ENCODE results near the gene TMEM131L.

The TMEM131L gene

GRCh38 chr4:153553155-153553818 is 87.1 kb downstream of the TMEM131L start:
- peaks cover 90% of the 10 kb centered on the region for H4K20me1 ChIP-seq (ENCODE audit: insufficient read depth, low read length)
- peaks cover 90% of the 10 kb centered on the region for H3K79me2 ChIP-seq (ENCODE audit: low read length)
- TF ChIP-seq CTCF (IDR thresholded peaks at IDR 0.05; ENCODE audit: low read depth, low read length): no peak
- no peak for TF ChIP-seq EZH2phosphoT487 (IDR thresholded peaks at IDR 0.05; ENCODE audit: low read depth)
- H3K27ac ChIP-seq (ENCODE audit: low read length): no peak overlapping the region
- H3K9me3 ChIP-seq (ENCODE audit: insufficient read depth, low read length): no peaks in the 10 kb centered on the region
- H3K27me3 ChIP-seq (ENCODE audit: low read depth, low read length): no peaks in the 10 kb centered on the region
- H3K4me3 ChIP-seq (ENCODE audit: low read length): no peak overlapping the region
- peaks cover 46% of the 10 kb centered on the region for H3K36me3 ChIP-seq (replicated peaks; ENCODE audit: low read depth, low read length)
- no peak overlapping the region for H2AFZ ChIP-seq (ENCODE audit: low read depth, low read length)
- no peak overlapping the region for H3K4me2 ChIP-seq (ENCODE audit: low read length)
- peaks cover 3% of the 10 kb centered on the region for H3K4me1 ChIP-seq (ENCODE audit: low read length)
- no peak overlapping the region for H3K9ac ChIP-seq (ENCODE audit: low read length)

GRCh38 chr4:153553819-153554170 is 87.6 kb downstream of the TMEM131L start:
- Histone ChIP-seq H3K27me3 (ENCODE audit: low read depth, low read length) (no peaks in the 10 kb centered on the region), H4K20me1 (ENCODE audit: insufficient read depth, low read length) (peaks cover 89% of the 10 kb centered on the region), H3K4me1 (ENCODE audit: low read length) (peaks cover 3% of the 10 kb centered on the region; the same call in 1 of the 2 replicates), H3K36me3 (replicated peaks; ENCODE audit: low read depth, low read length) (peaks cover 49% of the 10 kb centered on the region), H3K4me2 (ENCODE audit: low read length) (no peak overlapping the region), H3K9ac (ENCODE audit: low read length) (no peak overlapping the region), H3K79me2 (ENCODE audit: low read length) (peaks cover 85% of the 10 kb centered on the region), H2AFZ (ENCODE audit: low read depth, low read length) (no peak overlapping the region), H3K9me3 (ENCODE audit: insufficient read depth, low read length) (no peaks in the 10 kb centered on the region), H3K27ac (ENCODE audit: low read length) (no peak overlapping the region), H3K4me3 (ENCODE audit: low read length) (no peak overlapping the region)
- no peak for TF ChIP-seq EZH2phosphoT487 (IDR thresholded peaks at IDR 0.05; ENCODE audit: low read depth)
- TF ChIP-seq CTCF (IDR thresholded peaks at IDR 0.05; ENCODE audit: low read depth, low read length): no peak

GRCh38 chr4:153555730-153556434 is 89.7 kb downstream of the TMEM131L start:
- H3K4me1 ChIP-seq (ENCODE audit: low read length): peaks cover 12% of the 10 kb centered on the region
- H3K36me3 ChIP-seq (replicated peaks; ENCODE audit: low read depth, low read length): peaks cover 66% of the 10 kb centered on the region
- no peaks in the 10 kb centered on the region for H3K9me3 ChIP-seq (ENCODE audit: insufficient read depth, low read length)
- TF ChIP-seq EZH2phosphoT487 (IDR thresholded peaks at IDR 0.05; ENCODE audit: low read depth) (no peak), CTCF (IDR thresholded peaks at IDR 0.05; ENCODE audit: low read depth, low read length) (no peak)
- peaks cover 86% of the 10 kb centered on the region for H3K79me2 ChIP-seq (ENCODE audit: low read length)
- no peak overlapping the region for H2AFZ ChIP-seq (ENCODE audit: low read depth, low read length)
- no peak overlapping the region for H3K27ac ChIP-seq (ENCODE audit: low read length)
- H3K4me3 ChIP-seq (ENCODE audit: low read length): no peak overlapping the region
- peaks cover 94% of the 10 kb centered on the region for H4K20me1 ChIP-seq (ENCODE audit: insufficient read depth, low read length)
- no peak overlapping the region for H3K9ac ChIP-seq (ENCODE audit: low read length)
- H3K4me2 ChIP-seq (ENCODE audit: low read length): no peak overlapping the region
- H3K27me3 ChIP-seq (ENCODE audit: low read depth, low read length): no peaks in the 10 kb centered on the region

- Histone ChIP-seq H3K4me1 (ENCODE audit: low read length) (peaks cover 17% of the 10 kb centered on the region), H3K27me3 (ENCODE audit: low read depth, low read length) (no peaks in the 10 kb centered on the region), H3K27ac (ENCODE audit: low read length) (no peak overlapping the region), H3K79me2 (ENCODE audit: low read length) (peaks cover 86% of the 10 kb centered on the region), H4K20me1 (ENCODE audit: insufficient read depth, low read length) (peaks cover 94% of the 10 kb centered on the region), H3K4me3 (ENCODE audit: low read length) (no peak overlapping the region), H3K9me3 (ENCODE audit: insufficient read depth, low read length) (no peaks in the 10 kb centered on the region), H3K9ac (ENCODE audit: low read length) (no peak overlapping the region), H3K36me3 (replicated peaks; ENCODE audit: low read depth, low read length) (peaks cover 68% of the 10 kb centered on the region), H2AFZ (ENCODE audit: low read depth, low read length) (no peak overlapping the region), H3K4me2 (ENCODE audit: low read length) (no peak overlapping the region)
- TF ChIP-seq EZH2phosphoT487 (IDR thresholded peaks at IDR 0.05; ENCODE audit: low read depth) (no peak), CTCF (IDR thresholded peaks at IDR 0.05; ENCODE audit: low read depth, low read length) (no peak)
These were observed 90.3 kb downstream of the TMEM131L start for GRCh38 chr4:153556435-153556815.
